ENCODE measurements around the gene ACOXL. TPM values are rescaled to one million over a fixed set of nuclear protein-coding genes. Genes with fewer than 3 reads are reported as not detected.

ACOXL gene
- total and polyA plus RNA-seq, 2 donors (not counting 3 experiments of a cell fraction or from before 2014, with no cell fraction given) = not detected

DNA sequence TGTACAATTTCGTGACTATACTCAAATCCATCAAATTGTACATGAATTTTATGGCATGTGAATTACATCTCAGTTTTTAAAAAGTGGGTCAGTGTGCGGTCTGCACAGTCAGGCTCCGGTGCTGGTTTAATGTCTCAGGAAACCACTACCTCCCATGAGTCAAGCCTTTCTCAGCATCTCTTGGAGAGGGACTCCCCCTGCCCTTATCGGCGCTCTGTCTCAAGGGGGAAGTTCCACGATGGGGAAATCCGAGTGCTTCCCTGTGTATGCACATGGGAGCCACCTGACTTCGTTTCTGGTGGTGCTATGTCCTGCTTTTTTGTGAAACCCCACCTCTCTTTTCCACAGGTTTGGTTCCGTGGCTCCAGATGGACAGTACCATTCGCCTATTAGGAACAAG lies 72.5 kb downstream of the ACOXL start:
- intact Hi-C loops (cut with micrococcal nuclease) (no loop called here), dilution Hi-C loops (cut with MboI; ENCODE audit: extremely low pct_ligation_motif_present, low sequenced_read_pairs) (no loop called here)
- H3K4me2 ChIP-seq (ENCODE audit: insufficient read depth, low read length) = no peak overlapping the region
- TF ChIP-seq POLR2A (IDR thresholded peaks at IDR 0.05; ENCODE audit: low read depth, low read length) (no peak), FOS (IDR thresholded peaks at IDR 0.05; ENCODE audit: borderline replicate concordance, insufficient read depth, low read length) (no peak), POLR2AphosphoS5 (IDR thresholded peaks at IDR 0.05; ENCODE audit: insufficient read depth, low read depth, low read length) (no peak), GATA2 (IDR thresholded peaks at IDR 0.05; ENCODE audit: insufficient read depth, insufficient read length, low read depth, low read length) (no peak), JUN (IDR thresholded peaks at IDR 0.05; ENCODE audit: borderline replicate concordance, insufficient read depth, insufficient read length, low read depth) (no peak), EZH2 (IDR thresholded peaks at IDR 0.05; ENCODE audit: borderline replicate concordance, low read depth, low read length, severe bottlenecking) (no peak), MYC (IDR thresholded peaks at IDR 0.05; ENCODE audit: low read depth, low read length) (no peak)
- TF ChIP-seq, protein P1, sequence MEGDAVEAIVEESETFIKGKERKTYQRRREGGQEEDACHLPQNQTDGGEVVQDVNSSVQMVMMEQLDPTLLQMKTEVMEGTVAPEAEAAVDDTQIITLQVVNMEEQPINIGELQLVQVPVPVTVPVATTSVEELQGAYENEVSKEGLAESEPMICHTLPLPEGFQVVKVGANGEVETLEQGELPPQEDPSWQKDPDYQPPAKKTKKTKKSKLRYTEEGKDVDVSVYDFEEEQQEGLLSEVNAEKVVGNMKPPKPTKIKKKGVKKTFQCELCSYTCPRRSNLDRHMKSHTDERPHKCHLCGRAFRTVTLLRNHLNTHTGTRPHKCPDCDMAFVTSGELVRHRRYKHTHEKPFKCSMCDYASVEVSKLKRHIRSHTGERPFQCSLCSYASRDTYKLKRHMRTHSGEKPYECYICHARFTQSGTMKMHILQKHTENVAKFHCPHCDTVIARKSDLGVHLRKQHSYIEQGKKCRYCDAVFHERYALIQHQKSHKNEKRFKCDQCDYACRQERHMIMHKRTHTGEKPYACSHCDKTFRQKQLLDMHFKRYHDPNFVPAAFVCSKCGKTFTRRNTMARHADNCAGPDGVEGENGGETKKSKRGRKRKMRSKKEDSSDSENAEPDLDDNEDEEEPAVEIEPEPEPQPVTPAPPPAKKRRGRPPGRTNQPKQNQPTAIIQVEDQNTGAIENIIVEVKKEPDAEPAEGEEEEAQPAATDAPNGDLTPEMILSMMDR (IDR thresholded peaks at IDR 0.05; ENCODE audit: extremely low read depth in 1 of 2, insufficient read depth in 1 of 2, low read depth in 1 of 2, low read length in 2 of 2) = no peak
- TF ChIP-seq, protein P2, sequence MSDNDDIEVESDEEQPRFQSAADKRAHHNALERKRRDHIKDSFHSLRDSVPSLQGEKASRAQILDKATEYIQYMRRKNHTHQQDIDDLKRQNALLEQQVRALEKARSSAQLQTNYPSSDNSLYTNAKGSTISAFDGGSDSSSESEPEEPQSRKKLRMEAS (IDR thresholded peaks at IDR 0.05; ENCODE audit: insufficient read depth, insufficient read length) = no peak
- no peaks in the 10 kb centered on the region for H3K4me1 ChIP-seq (ENCODE audit: control insufficient read depth, extremely low read depth, insufficient read depth, low read length)
- BruUV-seq (replicated peaks) = no TSS peak
- H2AFZ ChIP-seq (ENCODE audit: low read depth, low read length) = no peak overlapping the region
- peaks cover 12 to 16% of the 10 kb centered on the region in 2 experiments for H3K27me3 ChIP-seq (ENCODE audit: control insufficient read depth in 2 of 2, insufficient read depth in 2 of 2, low read length in 2 of 2)
- H3K9me1 ChIP-seq (replicated peaks; ENCODE audit: control insufficient read depth, extremely low read depth, insufficient read depth, low read length) = no peaks in the 10 kb centered on the region
- no peak overlapping the region for H3K27ac ChIP-seq (ENCODE audit: insufficient read depth, low read depth, low read length)
- no peak for FAIRE-seq
- H3K79me2 ChIP-seq (ENCODE audit: control insufficient read depth, insufficient read depth, low read length) = no peaks in the 10 kb centered on the region
- H3K9ac ChIP-seq (replicated peaks; ENCODE audit: extremely low read depth, insufficient read depth, low read length) = no peak overlapping the region
- no peaks in the 10 kb centered on the region for H3K9me3 ChIP-seq (replicated peaks; ENCODE audit: control insufficient read depth, insufficient read depth, low read length)
- H4K20me1 ChIP-seq (replicated peaks; ENCODE audit: control insufficient read depth, extremely low read depth, insufficient read depth, low read length) = no peaks in the 10 kb centered on the region
- CTCF ChIA-PET = no interaction called here
- H3K36me3 ChIP-seq (ENCODE audit: control insufficient read depth in 2 of 2, extremely low read depth in 1 of 2, insufficient read depth in 2 of 2, low read length in 2 of 2) = no peaks in the 10 kb centered on the region
- no peak overlapping the region for H3K4me3 ChIP-seq (replicated peaks in 1 of 3; ENCODE audit: insufficient read depth in 1 of 3, low read depth in 1 of 3, low read length in 3 of 3)
- POLR2A ChIA-PET = no interaction called here
- no peak for DNase-seq (ENCODE audit: low read depth, low spot score)
